Measurements from ENCODE around the gene ADAMTSL3.

The ADAMTSL3 gene

GRCh38 chr15:83837945-83838571 is 184.1 kb downstream of the ADAMTSL3 start:
- peak; percentile 77 for DNase-seq (ENCODE audit: low spot score)

DNA sequence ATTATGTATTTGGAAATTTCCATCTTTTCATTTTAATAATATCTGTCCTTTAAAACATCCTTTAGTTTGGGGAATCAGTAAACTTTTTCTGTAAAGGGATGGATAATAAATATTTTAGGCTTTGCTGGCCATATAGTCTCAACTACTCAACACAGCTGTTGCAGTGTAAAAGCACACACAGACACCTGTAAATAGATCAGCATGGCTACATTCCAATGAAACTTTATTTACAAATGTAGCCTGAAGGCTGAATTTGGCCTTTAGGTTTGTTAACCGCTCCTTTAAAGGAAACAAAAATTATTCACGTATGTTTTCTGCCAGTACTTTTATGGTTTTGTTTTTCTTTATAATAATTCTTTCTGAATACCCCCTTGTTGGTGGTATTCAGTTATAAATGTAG is 184.8 kb downstream of the ADAMTSL3 start:
- DNase-seq (ENCODE audit: low spot score), result no peak

DNA sequence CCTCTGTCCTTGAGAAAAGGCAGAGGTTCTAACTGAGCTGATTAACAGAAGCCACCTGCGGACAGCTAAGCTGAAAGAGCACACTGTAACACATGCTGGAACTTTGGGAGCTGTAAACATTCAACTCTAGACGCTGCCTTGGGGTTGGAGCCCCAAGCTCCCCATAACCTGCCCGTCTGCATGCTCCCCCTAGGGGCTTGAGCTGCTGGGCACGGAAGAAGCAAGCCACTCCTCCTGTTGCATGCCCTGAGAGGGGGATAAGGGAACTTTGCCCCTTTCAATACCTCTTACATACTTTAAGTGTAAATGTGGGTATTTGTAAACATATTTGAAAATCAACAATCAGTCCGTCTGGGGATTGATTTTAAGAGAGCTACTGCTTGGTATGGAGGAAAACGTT is 188.4 kb downstream of the ADAMTSL3 start:
- DNase-seq (ENCODE audit: low spot score), result no peak

GRCh38 chr15:83843471-83843871 is 189.5 kb downstream of the ADAMTSL3 start:
- DNase-seq (ENCODE audit: low spot score), result no peak

GRCh38 chr15:83844742-83845141 is 190.8 kb downstream of the ADAMTSL3 start:
- no peak for DNase-seq (ENCODE audit: low spot score)

GRCh38 chr15:83845230-83845629 is 191.3 kb downstream of the ADAMTSL3 start:
- DNase-seq (ENCODE audit: low spot score), result no peak

GRCh38 chr15:83846847-83847246 is 192.9 kb downstream of the ADAMTSL3 start:
- no peak for DNase-seq (ENCODE audit: low spot score)

GRCh38 chr15:83848315-83849050 is 194.6 kb downstream of the ADAMTSL3 start:
- DNase-seq (ENCODE audit: low spot score), result peak; percentile 94

DNA sequence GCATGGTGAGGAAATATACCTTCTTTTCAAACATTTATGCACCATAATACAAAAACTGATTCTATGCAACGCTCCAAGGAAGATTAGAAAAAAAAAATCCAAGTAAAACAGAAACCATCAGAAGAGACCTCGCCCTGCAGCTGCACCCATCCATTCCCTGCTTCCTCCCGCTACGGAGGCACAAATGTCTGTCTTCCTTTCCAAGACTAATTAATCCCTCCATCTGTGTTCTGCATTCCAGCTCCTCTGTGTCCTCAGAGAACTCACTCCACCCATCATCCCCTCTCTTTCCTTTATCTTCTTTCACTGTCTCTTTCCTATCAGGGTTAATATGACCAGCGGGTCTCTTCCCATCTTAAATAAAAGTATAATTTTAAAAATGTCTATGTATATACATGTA is 196.1 kb downstream of the ADAMTSL3 start:
- no peak for DNase-seq (ENCODE audit: low spot score)

DNA sequence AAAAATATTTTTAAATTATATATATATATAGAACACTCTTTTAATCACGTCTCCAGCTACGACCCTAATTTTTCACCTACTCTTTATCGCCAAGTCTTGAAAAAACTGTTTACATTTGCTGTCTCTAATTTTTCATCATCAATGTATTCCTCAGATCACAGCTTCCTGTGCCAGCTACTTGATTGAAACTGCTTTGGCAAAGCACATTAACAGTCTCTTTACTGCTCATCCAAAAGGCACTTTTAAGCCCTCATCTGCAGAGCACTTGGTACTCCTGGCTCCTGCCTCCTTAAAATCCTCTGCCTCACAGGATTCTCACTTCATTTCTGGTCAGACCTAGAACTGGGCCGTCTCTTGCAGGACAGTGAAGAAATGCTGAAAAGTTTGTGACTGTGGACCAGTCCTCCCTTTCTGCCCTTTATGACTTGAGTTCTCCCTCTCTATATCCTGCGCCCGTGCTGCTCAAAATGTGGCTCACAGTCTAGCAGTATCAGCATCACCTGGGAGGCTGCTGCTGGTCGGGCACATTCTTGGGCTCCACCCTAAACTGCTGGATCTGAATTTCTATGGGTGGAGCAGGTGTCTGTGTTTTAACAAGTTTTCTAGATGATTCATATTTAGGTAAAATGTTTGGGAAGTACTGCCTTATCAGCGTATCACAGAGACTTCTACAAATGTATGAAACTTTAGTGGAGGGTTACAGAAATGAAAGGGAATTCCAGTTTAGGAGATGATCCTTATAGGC is 196.8 kb downstream of the ADAMTSL3 start:
- no peak for DNase-seq (ENCODE audit: low spot score)

DNA sequence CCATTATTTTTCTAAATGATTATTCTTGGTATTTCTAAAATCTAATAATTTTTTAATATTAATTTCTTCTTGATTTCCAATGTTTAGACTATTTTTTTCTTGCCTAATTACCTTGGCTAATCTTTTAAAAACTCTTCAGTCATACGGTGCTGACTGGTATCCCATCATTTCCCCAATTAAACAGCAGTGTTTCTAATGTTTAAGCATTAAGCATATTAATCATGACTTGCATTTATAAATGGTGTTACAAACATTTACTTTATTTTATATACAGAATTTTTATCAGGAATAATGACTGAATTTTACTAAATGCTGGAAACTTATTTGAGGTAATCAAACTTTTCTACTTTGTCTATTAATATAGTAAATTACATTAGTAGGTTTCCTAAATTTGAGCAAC is 199.3 kb downstream of the ADAMTSL3 start:
- DNase-seq (ENCODE audit: low spot score), result no peak

DNA sequence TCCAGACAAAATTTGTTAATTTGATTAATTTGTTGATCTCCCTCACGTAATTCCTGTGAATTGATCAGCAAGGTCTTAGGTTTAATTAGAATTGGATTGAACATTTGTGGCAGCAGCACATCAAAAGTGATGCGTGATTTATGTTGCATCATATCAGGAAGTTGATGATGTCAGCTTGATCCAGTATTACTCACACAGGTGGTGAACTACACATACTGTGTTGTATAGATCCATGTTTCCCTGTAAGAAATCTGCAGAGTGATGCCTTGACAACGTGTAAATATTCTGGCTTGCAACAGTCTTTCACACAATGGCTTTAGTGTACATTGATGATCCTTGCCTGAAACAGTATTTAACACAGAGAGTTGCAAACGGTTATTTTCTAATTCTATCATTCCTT is 200.4 kb downstream of the ADAMTSL3 start:
- peak; percentile 83 for DNase-seq (ENCODE audit: low spot score)

DNA sequence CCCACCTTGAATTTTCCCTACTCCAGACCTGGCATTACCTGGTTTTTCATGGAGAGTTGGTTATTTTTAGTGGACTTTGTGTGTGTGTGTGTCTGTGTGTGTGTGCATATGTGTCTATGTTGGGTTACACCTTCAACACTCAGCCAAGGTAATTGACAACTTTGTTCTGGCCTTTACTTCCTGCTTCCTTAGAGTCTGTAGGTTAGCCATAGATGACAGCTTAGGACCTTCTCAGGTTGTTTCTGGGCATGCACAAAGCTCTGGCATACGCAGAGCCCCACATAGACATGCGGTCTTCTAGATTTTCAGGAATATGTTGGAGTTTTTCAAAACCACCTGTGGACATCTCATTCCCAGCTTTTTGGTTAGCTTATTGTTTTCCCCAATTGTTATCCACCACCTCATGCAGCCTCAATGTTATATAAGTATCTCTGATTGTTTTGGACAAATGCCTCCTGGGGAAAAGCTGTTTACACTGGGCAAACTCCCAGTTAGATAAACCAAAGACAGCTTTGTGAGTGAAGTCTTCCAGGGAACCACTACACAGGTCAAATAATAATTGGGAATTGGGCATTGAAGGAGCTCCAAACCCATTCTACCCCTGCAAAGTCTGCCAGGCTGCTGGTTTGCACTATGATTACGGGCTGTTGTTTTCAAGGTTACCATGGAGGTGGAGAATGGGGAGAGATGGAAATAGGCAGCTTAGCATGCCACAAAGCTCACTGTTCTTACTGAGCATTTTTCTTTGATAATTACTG is 201.2 kb downstream of the ADAMTSL3 start:
- DNase-seq (ENCODE audit: low spot score), result no peak

DNA sequence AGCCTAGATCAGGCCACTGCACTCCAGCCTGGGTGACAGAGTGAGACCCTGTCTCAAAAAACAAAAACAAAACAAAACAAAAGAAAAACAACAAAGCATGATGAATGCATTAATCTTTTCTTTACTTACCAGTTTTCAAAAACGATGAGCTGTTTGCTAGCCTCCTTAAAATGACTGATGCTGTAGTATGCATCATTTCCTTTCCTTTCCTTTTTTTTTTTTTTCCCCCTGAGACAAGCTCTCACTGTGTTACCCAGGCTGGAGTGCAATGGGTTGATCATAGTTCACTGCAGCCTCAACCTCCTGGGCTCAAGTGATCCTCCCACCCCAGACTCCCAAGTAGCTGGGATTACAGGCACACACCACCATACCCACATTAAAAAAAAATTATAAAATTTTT is 202.0 kb downstream of the ADAMTSL3 start:
- DNase-seq (ENCODE audit: low spot score), result peak; percentile 36

GRCh38 chr15:83858820-83859505 is 205.0 kb downstream of the ADAMTSL3 start:
- DNase-seq (ENCODE audit: low spot score), result no peak

DNA sequence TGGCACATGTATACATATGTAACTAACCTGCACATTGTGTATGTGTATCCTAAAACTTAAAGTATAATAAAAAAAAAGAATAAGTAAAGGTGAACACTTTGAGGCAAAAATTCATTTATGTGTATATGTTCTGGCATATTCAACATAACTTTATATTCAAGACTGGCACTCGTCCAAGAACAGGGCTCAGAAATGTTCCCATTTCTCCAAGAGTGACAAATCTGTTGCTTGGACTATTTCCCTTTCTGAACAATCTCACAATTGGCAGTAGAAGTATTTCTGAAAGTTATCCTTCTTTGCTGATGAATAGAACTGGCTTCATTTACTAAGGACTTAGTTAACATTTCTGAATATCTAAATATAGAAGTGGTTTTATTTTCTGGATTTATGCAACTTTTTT is 212.8 kb downstream of the ADAMTSL3 start:
- DNase-seq (ENCODE audit: low spot score), result no peak

DNA sequence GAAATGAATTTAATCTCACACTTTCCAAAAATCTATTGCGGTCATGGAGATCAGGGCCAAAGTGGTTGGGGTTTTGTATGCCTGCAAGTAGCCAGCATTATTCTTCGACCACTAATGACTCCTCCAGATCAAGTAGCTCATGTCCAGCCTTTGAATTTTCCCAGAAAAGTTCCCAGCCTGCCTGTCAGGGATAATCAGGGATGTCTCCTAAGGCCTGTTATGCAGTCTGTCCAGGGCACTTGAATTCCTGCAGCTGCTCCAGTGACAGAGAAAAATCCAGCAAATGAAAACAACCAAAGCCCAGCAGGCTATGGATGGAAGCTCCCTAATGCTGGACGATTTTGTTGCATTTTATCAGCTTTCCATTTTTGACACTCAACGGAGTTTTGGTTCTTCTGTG is 215.4 kb downstream of the ADAMTSL3 start:
- DNase-seq (ENCODE audit: low spot score), result no peak

DNA sequence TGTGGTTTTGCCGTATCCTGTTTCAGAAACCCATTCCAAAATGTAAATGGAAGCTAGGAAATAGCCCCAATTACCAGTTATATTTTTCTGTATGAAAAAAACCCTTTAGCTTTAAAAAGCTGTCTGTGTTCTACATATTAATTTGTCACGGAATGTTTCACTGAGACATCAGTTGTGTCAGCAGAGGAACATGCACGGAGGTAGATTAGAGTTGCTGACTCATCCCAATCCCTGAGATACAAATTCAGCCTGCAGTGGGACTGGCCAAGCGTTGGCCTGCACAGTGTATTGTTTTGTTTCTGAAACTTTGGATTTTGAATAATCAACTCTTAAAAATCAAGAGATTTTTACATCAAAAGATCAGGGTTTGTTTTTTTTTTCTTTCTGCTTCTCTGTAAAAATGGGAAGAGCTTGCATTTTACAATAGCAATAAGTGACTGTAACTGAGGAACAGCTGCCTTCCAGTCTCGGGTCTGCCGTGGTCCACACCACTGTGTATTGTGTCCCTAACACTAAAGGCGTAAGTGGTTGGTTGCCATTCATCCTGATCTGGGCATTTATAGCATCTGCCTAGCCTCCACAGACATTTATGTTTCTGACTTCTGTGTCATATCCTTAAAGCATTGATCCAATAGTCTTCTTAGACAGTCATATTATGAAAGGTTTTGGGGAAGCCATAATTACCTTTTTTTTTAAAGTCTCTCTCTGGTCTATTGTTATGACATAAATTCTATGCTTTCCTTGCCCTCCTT is 218.1 kb downstream of the ADAMTSL3 start:
- peak; percentile 75 for DNase-seq (ENCODE audit: low spot score)

GRCh38 chr15:83873966-83874365 is 220.0 kb downstream of the ADAMTSL3 start:
- DNase-seq (ENCODE audit: low spot score), result no peak

DNA sequence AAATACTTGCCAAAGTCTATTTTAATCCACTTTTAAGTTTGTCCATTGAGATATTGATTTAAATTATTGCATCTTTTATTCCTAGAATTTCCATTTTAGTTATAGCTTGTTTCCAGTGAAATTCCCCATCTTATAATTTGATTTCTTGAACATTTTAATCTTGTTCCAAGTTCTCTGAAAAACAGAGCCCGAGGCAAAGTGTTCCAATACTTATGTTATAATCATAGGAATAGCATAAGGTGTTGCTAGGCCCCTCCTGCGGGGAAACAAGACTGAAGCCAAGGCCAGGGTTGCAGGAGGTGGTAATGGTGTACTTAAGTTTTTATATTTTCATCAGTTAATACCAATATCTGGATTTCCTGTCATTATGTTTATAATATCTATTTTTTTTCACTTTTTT is 226.6 kb downstream of the ADAMTSL3 start:
- no peak for DNase-seq (ENCODE audit: low spot score)

DNA sequence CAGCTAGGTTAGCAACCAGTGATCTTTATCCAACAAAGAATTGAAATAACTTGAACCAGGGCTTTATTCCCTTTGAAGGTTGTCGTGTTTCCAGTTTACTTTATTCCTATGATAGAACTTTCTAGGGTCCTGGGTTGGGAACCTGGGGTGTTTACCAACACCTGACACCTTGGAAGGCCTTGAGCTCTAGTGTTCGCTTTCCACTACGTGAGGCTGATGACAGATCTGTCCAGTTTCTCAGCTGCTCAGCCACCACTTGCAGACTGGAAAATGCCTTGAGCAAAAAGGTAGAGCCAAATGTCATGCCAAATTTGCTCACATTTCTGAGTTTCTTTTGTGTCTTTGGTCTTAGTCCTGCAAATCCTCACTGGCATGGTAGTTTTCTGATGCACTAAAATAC is 227.2 kb downstream of the ADAMTSL3 start:
- no peak for DNase-seq (ENCODE audit: low spot score)
